HL-60/S4 treated with retinoic acid at 250 ng/mL for 4 days and 3 days (cell line): ENCODE results near the gene MRPL23.

ENCODE experiments used
- in situ Hi-C: fragments of 300-500 bp; cut with MboI; formaldehyde crosslinking; loops from 2 replicates; pipeline ENCODE4 v1.7.0; 2022; ENCODE audit warnings: low sequenced_read_pairs

MRPL23 gene

DNA sequence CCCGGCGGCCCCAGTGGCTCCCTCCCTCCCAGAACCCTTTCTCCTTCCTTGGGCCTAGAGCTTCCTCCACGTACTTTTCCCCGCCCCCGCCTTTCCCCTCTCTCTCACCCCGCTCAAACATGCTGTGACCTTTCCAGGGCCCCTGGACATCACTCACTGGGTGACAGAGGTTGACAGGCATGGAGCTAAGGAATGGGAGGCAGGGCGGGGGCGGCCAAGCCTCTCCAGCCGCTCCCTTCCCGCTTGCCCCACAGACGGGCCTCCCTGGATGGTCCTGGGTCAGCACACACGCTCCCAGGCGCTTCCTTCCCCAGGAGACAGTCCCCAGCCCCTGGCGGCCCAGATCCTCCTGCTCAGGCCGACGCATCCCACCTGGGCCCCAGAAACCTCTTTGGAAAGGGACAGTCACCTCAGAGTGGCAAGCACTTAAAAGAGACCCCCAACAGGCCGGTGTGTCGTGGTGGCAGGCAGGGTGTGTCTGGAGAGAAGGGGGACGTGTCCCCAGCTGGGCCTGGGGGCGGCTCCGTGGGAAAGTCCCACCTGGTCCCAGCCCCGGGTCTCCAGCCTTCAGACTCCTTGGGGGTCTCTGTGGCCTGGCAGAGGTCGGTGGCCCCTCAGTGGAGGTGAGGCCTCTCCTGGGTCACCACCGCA, 41.7 kb downstream of the MRPL23 start:
- in situ Hi-C loops = no loop called here

GRCh38 chr11:1989953-1990352, 42.8 kb downstream of the MRPL23 start:
- in situ Hi-C loops = no loop called here

- in situ Hi-C loops = no loop called here
Measured at GRCh38 chr11:1990872-1991578, 43.9 kb downstream of the MRPL23 start.

GRCh38 chr11:1992111-1992510, 45.0 kb downstream of the MRPL23 start:
- in situ Hi-C loops = no loop called here

DNA sequence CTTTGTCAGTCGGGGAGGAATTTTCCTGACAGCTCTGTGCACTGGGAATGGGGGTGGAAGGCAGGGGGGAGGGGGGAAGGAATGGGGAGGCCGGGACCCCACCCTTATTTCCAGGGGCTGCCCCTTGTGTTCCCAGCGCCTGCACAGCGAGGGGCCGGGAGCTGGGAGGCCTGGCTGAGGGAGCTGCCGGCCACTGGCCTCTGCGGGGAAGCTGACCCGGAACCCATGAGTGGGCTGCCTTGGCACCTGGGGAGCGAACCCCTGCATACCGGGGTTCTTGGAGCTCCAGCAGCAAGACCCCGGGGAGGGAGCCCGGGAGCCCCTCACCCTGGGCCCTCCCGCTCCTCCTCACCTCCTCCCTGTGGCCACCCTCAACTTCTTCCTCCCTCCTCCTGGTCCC, 47.0 kb downstream of the MRPL23 start:
- in situ Hi-C loops = no loop called here

DNA sequence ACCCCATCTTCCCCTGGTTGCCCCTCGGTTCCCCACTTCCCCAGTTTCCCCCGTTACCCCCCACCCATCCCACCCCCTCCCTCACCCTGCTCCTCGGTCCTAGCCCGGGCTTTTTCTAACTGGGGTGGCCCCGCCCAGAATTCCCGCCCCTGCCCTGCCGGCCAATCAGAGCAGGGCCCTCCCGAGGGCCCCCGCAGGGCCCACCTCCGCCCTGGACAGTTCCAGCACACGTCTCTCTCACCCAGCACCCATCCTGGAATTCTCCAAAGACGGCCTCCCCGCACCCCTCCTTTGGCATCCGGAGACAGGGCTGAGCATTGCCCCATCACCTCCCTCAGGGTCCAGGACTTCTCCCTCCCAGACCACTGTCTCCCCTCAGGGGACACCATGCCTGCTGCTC, 50.6 kb downstream of the MRPL23 start, which contains the start of gene H19:
H19 (minus strand) TSS at position 88 of the 400 bp plus-strand sequence.
- in situ Hi-C loops = no loop called here

- in situ Hi-C loops = no loop called here
Measured at GRCh38 chr11:1998290-1998689, 51.2 kb downstream of the MRPL23 start.

- in situ Hi-C loops = no loop called here
Measured at GRCh38 chr11:1998861-1999260, 51.7 kb downstream of the MRPL23 start.

DNA sequence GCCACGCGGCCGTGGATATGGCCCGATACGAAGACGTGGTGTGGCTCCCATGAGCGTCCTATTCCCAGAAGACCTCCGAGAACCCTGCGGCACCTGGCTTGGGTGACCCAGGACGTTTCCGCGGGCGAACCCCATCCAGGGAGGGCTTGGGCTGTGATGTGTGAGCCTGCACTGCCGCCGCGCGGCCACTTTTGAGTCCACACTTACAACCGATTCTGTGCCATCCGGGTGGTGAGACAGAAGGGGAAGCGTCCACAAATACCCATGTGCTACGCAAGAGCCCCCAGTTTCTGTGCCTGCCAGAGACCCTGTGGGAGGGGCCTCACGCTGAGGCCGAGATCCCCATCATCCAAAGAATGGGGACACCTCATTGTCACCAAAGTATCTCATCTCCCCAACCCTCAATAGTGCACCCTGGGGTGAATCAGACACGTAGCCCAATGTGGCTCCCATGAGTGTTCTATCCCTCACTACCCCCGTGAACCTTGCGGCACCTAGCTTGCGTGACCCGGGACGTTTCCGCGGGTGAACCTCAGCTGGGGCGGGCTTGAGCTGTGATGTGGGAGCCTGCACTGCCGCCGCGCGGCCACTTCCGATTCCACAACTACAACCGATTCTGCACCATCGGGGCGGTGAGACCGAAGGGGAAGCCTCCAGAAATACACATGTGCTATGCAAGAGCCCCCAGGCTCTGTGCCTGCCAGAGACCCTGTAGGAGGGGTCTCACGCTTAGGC, 55.1 kb downstream of the MRPL23 start:
- in situ Hi-C loops = no loop called here

- in situ Hi-C loops = no loop called here
Measured at GRCh38 chr11:2002807-2003206, 55.7 kb downstream of the MRPL23 start.

DNA sequence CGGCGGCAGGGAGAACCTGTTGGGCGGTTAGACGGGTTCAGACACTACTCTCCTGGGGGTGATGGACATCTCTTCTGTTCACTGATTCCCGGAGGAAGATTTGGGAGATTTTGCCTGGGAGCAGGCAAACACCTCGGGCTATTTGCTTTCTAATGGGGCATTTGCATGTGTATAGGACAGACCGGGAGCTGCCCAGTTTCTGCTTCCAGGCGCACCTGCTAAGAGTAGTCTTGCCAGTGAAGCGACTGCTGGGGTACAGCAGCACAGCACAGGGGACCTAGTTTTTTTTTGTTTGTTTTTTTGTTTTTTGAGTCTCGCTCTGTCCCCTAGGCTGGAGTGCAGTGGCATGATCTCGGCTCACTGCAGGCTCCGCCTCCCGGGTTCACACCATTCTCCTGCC, 57.3 kb downstream of the MRPL23 start:
- in situ Hi-C loops = no loop called here
